ACHN (cell line): Measurements from ENCODE around the gene PAWR.
"Not testable (repeated sequence)": the region's sequence is repeated elsewhere in the genome, so short reads cannot be mapped to it uniquely, and the experiment has no call there.

Experiments used
- DNase-seq: peaks from one replicate; pipeline ENCODE4 v3.0.0-alpha.2; 2015
- in situ Hi-C: cut with HindIII; loops from 2 replicates; pipeline ENCODE4 v1.10.0; 2017; ENCODE audit warnings: low sequenced_read_pairs, low pct_ligation_motif_present, low pct_unique_long_range_greater_than_20kb

PAWR gene

DNA sequence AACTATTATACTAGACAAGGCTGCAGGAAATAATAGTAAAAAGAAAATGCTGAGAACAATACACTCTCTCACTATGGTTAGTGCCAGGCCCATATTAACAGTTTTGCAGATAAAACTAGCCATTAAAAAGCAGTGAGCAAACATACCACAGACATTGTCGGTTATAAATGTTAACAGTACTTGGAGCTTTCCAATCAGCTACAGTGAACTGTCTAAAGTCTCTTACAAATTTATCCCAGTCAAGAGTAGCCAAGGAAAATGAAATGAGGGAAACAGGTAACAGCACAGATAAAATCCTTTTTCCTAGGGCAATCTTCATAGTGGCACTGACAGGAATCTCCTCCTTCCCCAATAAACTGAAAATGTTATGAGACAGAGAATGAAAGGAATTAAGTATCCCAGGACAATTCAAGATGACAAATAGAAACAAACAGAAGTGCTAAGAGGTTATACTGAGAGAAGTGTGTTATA lies 30.8 kb downstream of the PAWR start:
- in situ Hi-C loops = no loop called here

GRCh38 chr12:79658221-79658620 lies 32.5 kb downstream of the PAWR start:
- no peak for DNase-seq

More for the DNA sequence above, 30.8 kb downstream of the PAWR start:
- no peak for DNase-seq

GRCh38 chr12:79657136-79657535 lies 33.6 kb downstream of the PAWR start:
- no peak for DNase-seq
- in situ Hi-C loops = no loop called here

More at GRCh38 chr12:79658221-79658620, 32.5 kb downstream of the PAWR start:
- in situ Hi-C loops = no loop called here

- in situ Hi-C loops = no loop called here
- no peak for DNase-seq
Observed at GRCh38 chr12:79655036-79655435, 35.7 kb downstream of the PAWR start.

- in situ Hi-C loops = no loop called here
- DNase-seq = no peak
Observed at GRCh38 chr12:79652521-79652920, 38.2 kb downstream of the PAWR start.

GRCh38 chr12:79650440-79650839 lies 40.3 kb downstream of the PAWR start:
- DNase-seq = no peak
- in situ Hi-C loops = no loop called here

DNA sequence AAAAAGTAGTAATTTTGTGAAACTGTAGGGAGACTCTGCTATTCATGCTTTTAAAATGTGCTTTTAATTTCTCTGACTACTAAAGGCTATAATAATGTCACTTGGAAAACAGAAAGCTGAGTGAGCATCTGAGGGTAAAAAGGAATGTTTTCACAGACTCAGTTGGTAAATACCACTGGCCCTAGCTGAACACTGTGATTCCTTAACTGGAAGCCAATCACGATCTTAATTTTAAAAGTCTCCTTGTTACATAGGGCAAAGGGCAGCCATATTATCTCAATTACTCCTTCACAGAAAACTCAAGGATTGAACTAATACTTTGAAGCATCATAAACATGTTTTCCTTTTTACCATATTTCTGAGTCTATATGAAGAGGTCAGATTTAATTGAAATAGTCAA lies 41.9 kb downstream of the PAWR start:
- in situ Hi-C loops = no loop called here
- no peak for DNase-seq

GRCh38 chr12:79646843-79647242 lies 43.9 kb downstream of the PAWR start:
- DNase-seq, in situ Hi-C loops: not testable (repeated sequence)

GRCh38 chr12:79645235-79645630 lies 45.5 kb downstream of the PAWR start:
- no peak for DNase-seq
- in situ Hi-C loops = no loop called here

DNA sequence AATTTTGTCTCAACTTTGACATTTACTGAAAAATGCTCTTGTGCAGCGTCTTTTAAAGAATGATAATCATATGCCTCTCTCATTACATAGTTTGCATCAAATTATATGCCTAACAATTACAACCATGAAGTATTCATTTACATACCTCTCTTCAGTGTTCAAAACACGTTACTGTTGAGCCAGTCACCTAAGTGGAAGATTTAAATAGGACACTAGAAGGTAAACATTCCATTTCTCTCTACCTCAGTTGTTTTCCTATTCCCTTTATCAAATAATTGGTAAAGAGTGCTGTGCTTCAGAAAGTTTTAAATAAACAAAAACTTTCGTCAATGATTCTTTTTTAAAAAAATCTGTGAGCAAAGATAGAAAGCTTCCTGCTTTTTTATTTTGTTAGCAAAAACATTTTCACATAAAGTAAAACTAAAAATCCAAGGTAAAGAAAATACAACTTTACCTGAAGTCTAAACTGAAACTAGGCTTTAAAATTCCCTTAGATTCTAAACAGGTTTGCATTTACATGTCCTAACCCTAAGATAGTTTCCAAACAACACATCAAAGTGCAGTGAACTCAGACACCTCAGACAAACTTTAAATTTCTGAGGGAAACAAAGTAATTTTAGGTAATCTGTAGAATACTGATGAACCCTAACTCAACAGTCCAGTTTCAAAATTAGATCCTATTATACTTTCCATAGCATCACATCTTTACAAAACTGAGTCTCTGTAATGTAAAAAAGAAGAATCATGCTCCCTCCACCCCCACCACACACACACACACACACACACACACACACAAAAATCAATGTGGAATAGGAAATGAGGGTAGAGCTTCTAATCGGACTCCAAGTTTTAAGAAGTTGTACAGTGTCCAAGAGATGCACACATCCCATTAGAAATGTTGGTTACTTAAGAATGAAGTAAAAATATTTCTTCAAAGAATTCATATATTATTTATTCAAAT lies 46.2 kb downstream of the PAWR start:
- DNase-seq = no peak
- in situ Hi-C loops = no loop called here

DNA sequence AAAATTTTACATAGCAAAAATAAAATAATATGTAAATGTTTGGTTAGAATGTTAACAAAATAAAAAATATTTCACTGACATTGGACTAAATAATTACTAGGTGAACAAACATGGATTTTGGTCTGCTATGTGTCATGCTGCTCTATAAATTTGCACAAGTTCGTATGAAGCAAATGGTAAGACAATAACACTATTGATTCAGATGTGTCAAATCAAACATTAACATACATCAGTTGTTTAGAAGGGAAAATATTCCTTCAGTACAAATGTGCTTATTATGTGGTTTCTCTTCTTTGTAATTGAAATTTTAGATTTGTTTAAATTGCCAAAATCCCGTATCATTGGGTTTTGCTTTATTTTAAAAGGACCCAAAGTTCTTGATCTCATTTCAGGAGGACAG lies 46.9 kb downstream of the PAWR start:
- in situ Hi-C loops = no loop called here
- no peak for DNase-seq

DNA sequence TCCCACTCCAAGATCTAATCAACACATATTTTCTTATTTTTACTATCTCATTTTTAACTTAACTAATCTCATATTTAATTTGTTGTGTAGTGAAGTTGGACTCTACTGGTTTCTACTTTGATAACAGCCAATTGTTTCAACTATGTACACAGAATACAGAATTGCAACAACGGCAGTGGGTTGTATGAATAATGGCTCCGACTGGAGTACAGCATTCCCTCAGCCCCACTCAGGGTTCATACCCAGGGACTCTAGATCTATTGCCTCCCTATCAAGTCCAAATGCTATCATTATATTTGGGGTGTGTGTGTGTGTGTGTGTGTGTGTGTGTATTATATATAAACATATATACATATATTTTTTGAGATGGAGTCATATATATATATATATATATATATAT lies 52.3 kb downstream of the PAWR start:
- DNase-seq = no peak
- in situ Hi-C loops = no loop called here

DNA sequence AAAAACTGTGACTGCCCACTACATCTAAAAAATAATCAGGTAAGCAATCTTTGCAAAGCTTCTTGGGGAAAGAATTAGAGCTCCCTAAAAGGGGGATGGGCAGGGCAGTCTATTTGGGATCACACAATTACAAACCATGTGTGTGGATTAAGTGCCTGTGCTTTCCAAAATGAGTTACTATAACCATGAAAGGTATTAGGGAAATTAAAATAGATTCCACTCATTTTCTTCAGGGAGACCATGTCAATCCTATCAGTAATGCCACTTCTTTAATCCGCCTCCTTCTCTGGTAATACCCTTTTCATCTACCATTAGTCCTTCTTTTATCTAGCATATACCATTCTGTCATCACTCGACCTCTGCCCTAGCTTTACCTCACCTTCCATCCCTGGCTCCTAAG lies 53.7 kb downstream of the PAWR start:
- in situ Hi-C loops = no loop called here
- DNase-seq = no peak

GRCh38 chr12:79635676-79636075 lies 55.1 kb downstream of the PAWR start:
- DNase-seq = no peak
- in situ Hi-C loops = no loop called here

DNA sequence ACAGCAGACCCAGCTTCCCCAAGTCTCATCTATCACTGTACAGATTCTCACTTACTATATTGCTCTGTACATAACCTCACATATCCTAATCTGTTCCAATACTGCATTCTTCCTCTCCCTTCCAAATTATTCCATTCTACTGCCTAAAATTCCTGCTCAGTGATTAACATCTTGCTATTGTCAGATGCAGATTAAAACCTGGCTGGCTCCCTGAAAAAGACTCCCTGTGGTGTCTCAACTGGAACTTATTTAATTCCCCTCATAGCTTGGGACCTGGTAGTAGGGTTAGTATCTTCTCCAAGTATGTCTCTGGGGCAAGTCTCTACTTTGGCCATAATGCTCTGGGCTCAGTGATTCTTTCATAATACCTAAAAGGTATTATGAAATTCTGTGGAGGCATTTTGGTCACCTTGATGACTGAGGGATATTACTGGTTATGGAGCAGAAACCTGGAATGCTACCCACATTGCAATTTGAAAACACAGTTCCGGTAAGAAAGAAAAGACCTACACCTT lies 55.8 kb downstream of the PAWR start:
- DNase-seq = no peak

GRCh38 chr12:79629561-79629960 lies 61.2 kb downstream of the PAWR start:
- no peak for DNase-seq
- in situ Hi-C loops = no loop called here

More for the DNA sequence above, 55.8 kb downstream of the PAWR start:
- in situ Hi-C loops = no loop called here

- in situ Hi-C loops, DNase-seq: not testable (repeated sequence)
Observed at GRCh38 chr12:79626735-79627134, 64.0 kb downstream of the PAWR start.

- in situ Hi-C loops = no loop called here
- no peak for DNase-seq
Observed at GRCh38 chr12:79624378-79624777, 66.4 kb downstream of the PAWR start.

DNA sequence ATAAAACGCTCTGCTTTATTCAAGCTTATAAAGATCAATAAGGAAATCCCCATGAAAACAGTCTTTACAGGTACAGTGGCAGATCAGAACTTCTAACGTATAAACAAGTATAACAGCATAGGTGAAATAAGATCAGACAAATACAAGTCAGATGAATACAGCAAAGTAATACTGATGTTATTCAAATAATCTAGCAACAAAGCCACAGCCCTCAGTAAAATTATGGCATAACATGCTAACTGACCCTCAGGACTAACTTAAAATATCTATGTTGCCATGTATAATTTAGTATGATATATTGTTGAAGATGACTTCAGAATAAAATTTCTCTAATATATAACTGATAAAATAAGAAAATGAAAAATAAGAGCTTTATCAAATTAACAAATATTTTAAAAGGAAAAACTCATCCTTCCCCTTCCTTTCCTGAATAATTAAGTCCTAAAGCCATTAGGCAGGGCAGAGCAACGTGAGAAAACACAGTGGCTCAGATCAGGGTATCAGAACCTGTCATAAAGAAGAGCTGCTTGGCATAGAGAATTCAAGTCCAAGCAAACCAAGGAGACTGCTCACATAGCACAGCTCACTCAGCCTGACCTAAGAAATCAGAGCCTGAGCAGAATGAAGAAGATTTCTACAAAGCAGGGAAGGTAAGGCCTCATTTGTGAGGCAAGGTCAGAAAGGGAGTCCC lies 70.7 kb downstream of the PAWR start:
- in situ Hi-C loops = no loop called here
- DNase-seq = no peak
